IPS-18a (cell line): ENCODE measurements around the gene CCDC92B.

Source experiments
- H3K27ac ChIP-seq: one replicate; pipeline ENCODE4 v1.5.1; 2013; ENCODE audit warnings: low read length
- H3K27me3 ChIP-seq: one replicate; pipeline ENCODE4 v1.6.1; 2013; ENCODE audit warnings: mild to moderate bottlenecking, low read length; ENCODE audit not compliant: control insufficient read depth, insufficient read depth
- H3K36me3 ChIP-seq: one replicate; pipeline ENCODE4 v1.6.1; 2013; ENCODE audit warnings: low read depth, low read length; ENCODE audit not compliant: control insufficient read depth
- H3K4me1 ChIP-seq: one replicate; pipeline ENCODE4 v1.6.1; 2013; ENCODE audit warnings: low read depth, low read length; ENCODE audit not compliant: control insufficient read depth
- H3K4me3 ChIP-seq: one replicate; pipeline ENCODE4 v1.5.1; 2013; ENCODE audit warnings: low read length
- H3K9ac ChIP-seq: one replicate; pipeline ENCODE4 v1.6.1; 2013; ENCODE audit warnings: mild to moderate bottlenecking, low read length, moderate library complexity
- H3K9me3 ChIP-seq: one replicate; pipeline ENCODE4 v1.6.1; 2013; ENCODE audit warnings: low read depth, low read length; ENCODE audit not compliant: control insufficient read depth

The CCDC92B gene

GRCh38 chr17:2749058-2749783 is at the start of gene CCDC92B:
Gene CCDC92B, minus strand, starts transcription at chr17:2749652. Its CDS starts 14,507 bp downstream, at chr17:2735145.
- Histone ChIP-seq H3K9ac (no peak within 1 kb of the TSS), H3K4me1 (peaks cover 10% of the 10 kb centered on the region), H3K9me3 (no peaks in the 10 kb centered on the region), H3K27ac (no peak within 1 kb of the TSS), H3K36me3 (no peaks in the 10 kb centered on the region), H3K4me3 (peak within 1 kb of the TSS; percentile 50), H3K27me3 (peaks cover 27% of the 10 kb centered on the region)

GRCh38 chr17:2798678-2799077 is 49.2 kb upstream of the CCDC92B start:
- Histone ChIP-seq H3K4me3 (no peak overlapping the region), H3K27ac (no peak overlapping the region), H3K4me1 (peaks cover 11% of the 10 kb centered on the region), H3K9ac (no peak overlapping the region), H3K36me3 (no peaks in the 10 kb centered on the region), H3K27me3 (no peaks in the 10 kb centered on the region), H3K9me3 (no peaks in the 10 kb centered on the region)

GRCh38 chr17:2798188-2798587 is 48.7 kb upstream of the CCDC92B start:
- Histone ChIP-seq H3K9ac (no peak overlapping the region), H3K9me3 (no peaks in the 10 kb centered on the region), H3K27ac (no peak overlapping the region), H3K4me3 (no peak overlapping the region), H3K4me1 (peaks cover 11% of the 10 kb centered on the region), H3K36me3 (no peaks in the 10 kb centered on the region), H3K27me3 (no peaks in the 10 kb centered on the region)

GRCh38 chr17:2797637-2798036 is 48.2 kb upstream of the CCDC92B start:
- no peaks in the 10 kb centered on the region for H3K36me3 ChIP-seq
- H3K27me3 ChIP-seq = no peaks in the 10 kb centered on the region
- no peak overlapping the region for H3K9ac ChIP-seq
- no peak overlapping the region for H3K4me3 ChIP-seq
- no peaks in the 10 kb centered on the region for H3K9me3 ChIP-seq
- H3K27ac ChIP-seq = no peak overlapping the region
- H3K4me1 ChIP-seq = peaks cover 11% of the 10 kb centered on the region

DNA sequence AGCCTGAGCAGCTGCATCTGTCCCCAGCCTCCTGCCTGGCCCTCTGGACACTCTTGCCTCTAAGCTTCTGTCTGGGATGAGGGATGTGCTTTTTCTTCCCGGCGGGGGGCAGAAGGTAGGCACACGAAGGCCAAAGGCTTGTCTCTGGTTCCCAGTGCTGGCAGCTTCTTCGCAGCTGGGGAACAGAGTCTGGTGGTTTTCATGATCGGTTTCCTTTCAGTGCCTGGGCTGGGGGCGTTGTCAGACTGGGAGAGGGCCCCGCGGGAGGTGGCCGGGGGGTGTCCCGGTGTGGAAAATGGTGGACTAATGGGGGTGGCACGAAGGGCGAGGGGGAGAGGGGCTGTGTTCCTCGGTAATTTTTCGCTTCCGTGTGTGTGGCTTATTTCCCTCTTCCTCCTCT is 47.8 kb upstream of the CCDC92B start:
- Histone ChIP-seq H3K27me3 (no peaks in the 10 kb centered on the region), H3K9me3 (no peaks in the 10 kb centered on the region), H3K4me1 (peaks cover 11% of the 10 kb centered on the region), H3K9ac (no peak overlapping the region), H3K27ac (no peak overlapping the region), H3K4me3 (no peak overlapping the region), H3K36me3 (no peaks in the 10 kb centered on the region)

DNA sequence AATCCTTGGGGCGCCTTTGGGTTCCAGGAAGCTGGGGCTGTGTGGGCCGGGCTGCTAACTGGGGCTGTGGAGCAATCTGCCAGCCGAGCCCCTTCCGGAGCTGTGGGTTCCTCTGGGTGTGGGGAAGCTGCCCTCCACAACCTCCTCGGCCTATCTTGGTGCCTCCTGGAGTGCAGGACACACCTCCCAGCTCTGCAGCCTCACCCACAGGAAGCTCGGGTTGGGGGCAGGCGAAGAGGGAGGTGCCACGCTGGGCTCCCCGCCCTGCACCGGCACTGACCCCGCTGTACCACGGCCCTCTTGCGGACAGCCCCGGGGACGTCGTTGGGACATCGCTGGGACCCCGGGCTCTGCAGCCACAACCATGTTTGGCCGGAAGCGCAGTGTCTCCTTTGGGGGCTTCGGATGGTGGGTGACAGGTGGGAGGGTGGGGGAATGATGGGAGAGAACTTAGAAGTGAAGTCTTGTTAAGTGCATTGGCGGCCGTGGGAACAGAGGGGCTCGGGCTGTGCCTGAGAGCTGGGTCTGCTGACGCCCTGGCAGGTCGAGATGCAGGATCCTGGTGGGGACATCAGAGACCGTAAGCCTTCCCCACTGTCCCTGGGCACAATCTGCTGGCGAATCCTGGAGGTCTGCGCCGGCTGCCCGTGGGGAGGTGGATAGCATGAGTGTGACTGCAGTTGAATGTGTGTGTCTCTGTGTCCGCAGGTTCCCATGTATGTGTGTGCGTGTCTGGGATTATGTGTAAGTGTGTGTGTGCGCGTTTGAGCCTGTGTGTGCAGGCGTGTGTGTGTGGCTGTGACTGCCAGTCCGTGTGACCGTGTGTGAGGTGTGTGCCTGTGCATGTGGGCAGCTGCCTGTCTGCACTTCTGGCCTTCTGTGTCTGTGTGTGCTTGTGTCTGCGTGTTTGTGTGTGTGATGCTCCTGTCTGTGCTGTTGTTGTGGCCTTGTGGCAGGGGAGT is 47.0 kb upstream of the CCDC92B start, which contains the start of gene RAP1GAP2:
Gene RAP1GAP2, plus strand, starts transcription at position 275 of the 962 bp plus-strand sequence. Its CDS starts 90 bp downstream, at position 365.
- H3K4me1 ChIP-seq = peaks cover 11% of the 10 kb centered on the region
- H3K36me3 ChIP-seq = no peaks in the 10 kb centered on the region
- no peaks in the 10 kb centered on the region for H3K27me3 ChIP-seq
- no peaks in the 10 kb centered on the region for H3K9me3 ChIP-seq
- no peak within 1 kb of the TSS for H3K9ac ChIP-seq
- no peak within 1 kb of the TSS for H3K4me3 ChIP-seq
- H3K27ac ChIP-seq = no peak within 1 kb of the TSS

DNA sequence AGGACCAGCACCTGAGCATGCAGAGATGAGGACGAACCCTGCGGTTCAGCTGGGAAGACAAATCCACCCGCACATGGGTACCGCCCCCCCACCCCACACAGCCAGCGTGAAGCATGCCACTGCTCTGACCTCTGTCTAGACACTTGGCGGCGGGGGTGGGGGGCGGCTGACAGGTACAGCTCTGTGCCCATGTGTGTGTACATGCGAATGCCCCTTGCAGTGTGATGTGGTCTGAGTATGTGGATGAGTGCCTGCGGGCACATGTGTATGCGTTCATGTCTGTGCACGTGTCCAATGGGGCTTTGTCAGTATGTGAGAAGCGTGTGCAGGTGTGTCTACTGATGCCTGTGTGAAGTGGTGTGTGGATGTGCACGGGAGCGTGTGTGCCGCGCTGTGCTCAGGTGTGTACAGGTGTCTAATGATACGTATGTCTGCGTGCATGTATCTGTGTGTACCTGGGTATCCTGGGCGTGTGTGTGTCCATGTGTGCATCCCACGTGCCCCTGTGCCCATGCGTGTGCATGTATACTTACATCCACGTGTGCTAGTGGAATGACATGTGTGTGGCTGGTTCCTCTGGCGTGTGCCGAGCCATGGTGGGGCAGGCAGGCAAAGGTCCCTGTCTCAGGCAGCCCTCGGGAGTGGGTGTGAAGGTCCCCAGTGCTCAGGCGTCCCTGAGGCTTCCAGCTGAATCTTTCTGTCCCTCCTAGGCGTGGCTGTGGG is 46.1 kb upstream of the CCDC92B start:
- no peak overlapping the region for H3K4me3 ChIP-seq
- H3K9ac ChIP-seq = no peak overlapping the region
- H3K27ac ChIP-seq = no peak overlapping the region
- no peaks in the 10 kb centered on the region for H3K27me3 ChIP-seq
- peaks cover 11% of the 10 kb centered on the region for H3K4me1 ChIP-seq
- no peaks in the 10 kb centered on the region for H3K9me3 ChIP-seq
- H3K36me3 ChIP-seq = no peaks in the 10 kb centered on the region

- Histone ChIP-seq H3K4me3 (no peak overlapping the region), H3K9me3 (no peaks in the 10 kb centered on the region), H3K9ac (no peak overlapping the region), H3K27ac (no peak overlapping the region), H3K27me3 (no peaks in the 10 kb centered on the region), H3K4me1 (peaks cover 11% of the 10 kb centered on the region), H3K36me3 (no peaks in the 10 kb centered on the region)
Measured at GRCh38 chr17:2794111-2794803, 44.8 kb upstream of the CCDC92B start.

DNA sequence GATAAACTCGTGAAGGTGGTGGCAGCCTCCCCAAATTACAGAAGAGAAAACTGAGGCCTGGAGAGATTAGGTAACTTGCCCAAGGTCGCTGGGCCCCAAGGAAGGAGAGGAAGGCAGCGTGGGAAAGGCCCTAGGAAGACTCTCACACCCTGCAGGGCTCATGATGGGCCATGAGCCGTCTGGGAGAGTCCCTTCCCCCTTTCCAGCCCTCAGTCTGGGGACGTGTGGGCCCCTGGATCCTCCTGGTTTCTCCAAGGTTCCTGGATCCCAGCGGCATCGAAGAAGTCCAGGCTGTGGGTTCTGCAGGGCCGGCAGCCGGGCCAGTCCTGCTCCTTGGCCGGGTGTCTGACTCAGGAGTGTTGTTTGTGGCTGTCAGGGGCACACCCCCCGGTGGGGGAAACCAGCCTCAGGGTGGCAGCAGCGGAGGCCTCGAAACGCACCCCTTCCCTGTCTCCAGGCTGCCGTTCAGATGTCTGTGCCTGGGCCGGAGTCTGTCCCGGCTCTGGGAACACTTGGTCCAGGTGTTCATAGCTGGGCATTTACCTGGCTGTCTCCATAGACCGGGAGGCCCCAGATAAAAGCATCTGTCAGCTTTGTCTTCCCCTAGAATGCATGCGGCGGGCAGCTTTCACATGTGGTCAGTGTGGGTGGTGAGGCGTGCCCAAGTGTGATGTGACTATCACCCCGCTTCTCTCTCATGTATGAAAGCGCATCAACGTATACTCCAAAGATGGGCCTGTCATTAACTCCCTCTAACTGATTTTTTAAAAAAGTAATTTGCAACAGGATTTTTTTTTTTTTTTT is 43.1 kb upstream of the CCDC92B start:
- Histone ChIP-seq H3K27me3 (no peaks in the 10 kb centered on the region), H3K4me3 (no peak overlapping the region), H3K4me1 (no peaks in the 10 kb centered on the region), H3K9me3 (no peaks in the 10 kb centered on the region), H3K27ac (no peak overlapping the region), H3K9ac (no peak overlapping the region), H3K36me3 (no peaks in the 10 kb centered on the region)

DNA sequence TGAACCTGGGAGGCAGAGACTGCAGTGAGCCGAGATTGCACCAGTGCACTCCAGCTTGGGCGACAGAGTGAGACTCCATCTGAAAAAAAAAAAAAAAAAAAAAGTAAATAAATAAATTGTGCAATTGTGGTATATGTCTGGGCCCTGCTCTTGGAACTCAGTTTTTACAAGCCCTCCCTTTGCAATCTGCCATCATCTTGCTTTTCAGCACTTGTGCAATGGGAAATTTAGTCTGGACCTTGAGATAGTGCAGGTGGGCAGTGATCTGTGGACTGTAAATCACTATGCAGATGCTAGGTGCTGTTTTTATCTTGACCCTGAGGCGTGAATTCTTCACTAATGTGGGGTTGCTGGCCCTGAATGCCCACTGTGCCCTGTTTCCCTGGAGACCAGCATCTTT is 40.2 kb upstream of the CCDC92B start:
- Histone ChIP-seq H3K9ac (no peak overlapping the region), H3K27me3 (no peaks in the 10 kb centered on the region), H3K4me3 (no peak overlapping the region), H3K36me3 (no peaks in the 10 kb centered on the region), H3K27ac (no peak overlapping the region), H3K9me3 (no peaks in the 10 kb centered on the region), H3K4me1 (no peaks in the 10 kb centered on the region)
